HepG2 (cell line): ENCODE results near the gene NUP35. TPM values are rescaled to one million over a fixed set of nuclear protein-coding genes. Genes with fewer than 3 reads are reported as not detected.

ENCODE experiments used
- AKNA ChIP-seq: sonication (generic); formaldehyde crosslinking; IDR thresholded peaks from 2 replicates; pipeline ENCODE4 v1.4.0; 2020; ENCODE audit warnings: missing genetic modification reagents, borderline replicate concordance
- ARNT2 ChIP-seq: sonication (generic); formaldehyde crosslinking; IDR thresholded peaks from 2 replicates; pipeline ENCODE4 v1.8.0; 2022; ENCODE audit warnings: mild to moderate bottlenecking, low read depth, missing genetic modification reagents, moderate library complexity
- CREM ChIP-seq, 2 experiments: sonication (generic) in 1 of 2; formaldehyde crosslinking in 1 of 2; IDR thresholded peaks; 2 replicates each; pipeline versions ENCODE4 v1.4.0 to v1.6.1; 2016 to 2020; ENCODE audit warnings: antibody characterized with exemption in 1 of 2, mild to moderate bottlenecking in 1 of 2, missing genetic modification reagents in 1 of 2
- GMEB2 ChIP-seq: IDR thresholded peaks from 2 replicates; pipeline ENCODE4 v1.6.1; 2016; ENCODE audit warnings: missing biosample characterization, missing genetic modification reagents, low read depth
- HMGXB4 ChIP-seq, 2 experiments: sonication (generic) in 1 of 2; formaldehyde crosslinking in 1 of 2; IDR thresholded peaks; 2 replicates each; pipeline versions ENCODE4 v1.4.0 to v1.6.1; 2018 to 2020; ENCODE audit warnings: missing genetic modification reagents in 2 of 2, borderline replicate concordance in 1 of 2, low read depth in 1 of 2, mild to moderate bottlenecking in 1 of 2, missing biosample characterization in 1 of 2
- MAF1 ChIP-seq: sonication (generic); formaldehyde crosslinking; IDR thresholded peaks from 2 replicates; pipeline ENCODE4 v1.5.0; 2020; ENCODE audit warnings: missing genetic modification reagents, borderline replicate concordance
- NR3C1 ChIP-seq: sonication (generic); formaldehyde crosslinking; IDR thresholded peaks from 2 replicates; pipeline ENCODE4 v1.4.0; 2020; ENCODE audit warnings: missing genetic modification reagents
- RNF219 ChIP-seq: sonication (generic); formaldehyde crosslinking; IDR thresholded peaks from 2 replicates; pipeline ENCODE4 v1.5.0; 2020; ENCODE audit warnings: mild to moderate bottlenecking, missing genetic modification reagents
- ZNF503 ChIP-seq: sonication (generic); formaldehyde crosslinking; IDR thresholded peaks from 2 replicates; pipeline ENCODE4 v1.4.0; 2020; ENCODE audit warnings: missing genetic modification reagents
- ZNF772 ChIP-seq: sonication (generic); formaldehyde crosslinking; IDR thresholded peaks from 2 replicates; pipeline ENCODE4 v1.5.0; 2020; ENCODE audit warnings: mild to moderate bottlenecking, missing genetic modification reagents
- ZNF800 ChIP-seq: sonication (generic); formaldehyde crosslinking; IDR thresholded peaks from 2 replicates; pipeline ENCODE4 v1.4.0; 2020; ENCODE audit warnings: missing genetic modification reagents
- polyA plus RNA-seq, 8 experiments: library from polyadenylated mRNA; depleted of rRNA in 3 of 8; stranded (reverse) in 7 of 8; unstranded in 1 of 8; fragments of >200 nt; fragmentation: Illumina TruSeq in 4 of 8; extraction: Trizol in 4 of 8; gene quantifications; 2 replicates each; pipeline versions ENCODE4 v1.2.1 to v1.2.3, GENCODE V29; 2011 to 2016; ENCODE audit warnings: low read depth in 4 of 8, missing spikeins in 1 of 8, mixed read lengths in 1 of 8; ENCODE audit not compliant: insufficient read depth in 1 of 8
- total RNA-seq, 5 experiments: library from RNA; depleted of rRNA; stranded (reverse); fragments of >200 nt; fragmentation: Illumina TruSeq; extraction: Trizol; gene quantifications; 2 replicates each; pipeline ENCODE4 v1.2.3, GENCODE V29; 2016; ENCODE audit warnings: low read depth in 1 of 5

The NUP35 gene
- total and polyA plus RNA-seq, 2 of the 13 experiments (the other 11 are each of a cell fraction or from before 2014, with no cell fraction given) = 16.9 to 53.6 TPM

- TF ChIP-seq ZNF800 (CRISPR knock-in tag) (peak; percentile 49; the same call in 1 of the 2 replicates), GMEB2 (no peak), RNF219 (CRISPR knock-in tag) (peak; percentile 77; the same call in 1 of the 2 replicates), MAF1 (CRISPR knock-in tag) (no peak), AKNA (CRISPR knock-in tag) (0 out of 2 replicates have a peak, but pooled peaks have one; percentile 13), NR3C1 (CRISPR knock-in tag) (no peak), ZNF503 (CRISPR knock-in tag) (0 out of 2 replicates have a peak, but pooled peaks have one; percentile 8), CREM (IDR thresholded peaks at IDR 0.05) (no peak), CREM (CRISPR knock-in tag; IDR thresholded peaks at IDR 0.05) (no peak), HMGXB4 (CRISPR knock-in tag; IDR thresholded peaks at IDR 0.05; ENCODE audit: borderline replicate concordance in 1 of 2, low read depth in 1 of 2) (0 out of 4 replicates have a peak, but pooled peaks of 1 of the 2 experiments have one; percentile 4), ZNF772 (no peak), ARNT2 (no peak)
These were observed 905 bp upstream of the NUP35 start (continued) for GRCh38 chr2:183123117-183123958.
